Colon (tissue), 2 donors: ENCODE measurements around the gene RIOX2.
"Not testable (repeated sequence)": the region's sequence is repeated elsewhere in the genome, so short reads cannot be mapped to it uniquely, and the experiment has no call there.

Experiments
- FAIRE-seq: peaks from 2 replicates; lab custom pipeline; 2012; peaks lifted over from hg19 to GRCh38; lab: Jason Lieb, UNC
- donor health status: control.
- donor health status: control.

RIOX2 gene

DNA sequence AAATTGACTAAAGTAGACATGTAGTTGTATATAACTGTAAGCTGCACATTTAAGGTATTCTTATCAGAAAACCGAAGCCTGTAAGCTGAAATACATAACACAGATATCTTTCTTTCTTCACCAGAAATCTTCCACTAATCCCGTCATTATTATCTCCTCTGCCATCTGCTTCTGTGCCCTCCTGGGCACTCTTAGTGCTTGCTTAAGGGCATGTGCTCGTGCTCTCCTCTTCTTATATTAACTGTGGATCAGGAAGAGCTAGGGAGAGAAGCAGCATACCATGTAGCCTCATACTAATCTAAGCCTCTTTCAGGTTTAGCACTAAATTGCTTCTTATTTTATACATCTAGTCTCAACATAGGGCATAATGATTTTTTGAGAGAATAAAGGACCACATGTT lies 60.8 kb downstream of the RIOX2 start:
- FAIRE-seq = no peak

DNA sequence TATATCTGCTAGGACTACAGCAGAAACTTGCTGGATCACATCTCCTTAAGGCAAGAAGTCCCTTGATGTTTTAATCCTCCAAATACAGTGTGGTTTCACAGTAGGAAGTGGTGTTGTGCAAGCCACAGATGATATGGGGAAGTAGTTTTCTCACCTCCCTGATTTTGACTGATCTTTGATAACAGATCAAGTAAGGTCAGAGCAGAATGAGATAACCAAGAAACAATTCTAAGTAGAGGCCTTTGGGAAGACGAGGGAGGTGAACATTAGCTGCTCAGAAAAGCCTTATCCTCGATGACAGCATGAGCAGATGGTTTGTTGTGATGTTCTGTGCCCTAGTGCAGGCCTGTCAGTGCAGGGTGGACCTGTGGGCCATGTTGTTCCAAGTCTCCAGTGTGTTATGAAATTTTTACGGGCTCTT lies 61.3 kb downstream of the RIOX2 start:
- no peak for FAIRE-seq

DNA sequence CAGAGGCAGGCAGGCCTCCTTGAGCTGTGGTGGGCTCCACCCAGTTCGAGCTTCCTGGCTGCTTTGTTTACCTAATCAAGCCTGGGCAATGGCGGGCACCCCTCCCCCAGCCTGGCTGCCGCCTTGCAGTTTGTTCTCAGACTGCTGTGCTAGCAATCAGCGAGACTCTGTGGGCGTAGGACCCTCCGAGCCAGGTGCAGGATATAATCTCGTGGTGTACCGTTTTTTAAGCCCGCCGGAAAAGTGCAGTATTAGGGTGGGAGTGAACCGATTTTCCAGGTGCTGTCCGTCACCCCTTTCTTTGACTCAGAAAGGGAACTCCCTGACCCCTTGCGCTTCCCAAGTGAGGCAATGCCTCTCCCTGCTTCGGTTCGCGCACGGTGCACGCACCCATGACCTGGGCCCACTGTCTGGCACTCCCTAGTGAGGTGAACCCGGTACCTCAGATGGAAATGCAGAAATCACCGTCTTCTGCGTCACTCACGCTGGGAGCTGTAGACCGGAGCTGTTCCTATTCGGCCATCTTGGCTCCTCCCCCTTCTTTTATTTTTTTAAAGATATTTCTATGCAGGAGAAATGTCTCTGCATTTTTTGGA lies 61.9 kb downstream of the RIOX2 start:
- FAIRE-seq = not testable (repeated sequence)

DNA sequence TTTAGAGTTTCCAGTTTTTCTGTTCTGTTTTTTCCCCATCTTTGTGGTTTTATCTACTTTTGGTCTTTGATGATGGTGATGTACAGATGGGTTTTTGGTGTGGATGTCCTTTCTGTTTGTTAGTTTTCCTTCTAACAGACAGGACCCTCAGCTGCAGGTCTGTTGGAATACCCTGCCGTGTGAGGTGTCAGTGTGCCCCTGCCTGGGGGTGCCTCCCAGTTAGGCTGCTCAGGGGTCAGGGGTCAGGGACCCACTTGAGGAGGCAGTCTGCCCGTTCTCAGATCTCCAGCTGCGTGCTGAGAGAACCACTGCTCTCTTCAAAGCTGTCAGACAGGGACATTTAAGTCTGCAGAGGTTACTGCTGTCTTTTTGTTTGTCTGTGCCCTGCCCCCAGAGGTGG lies 62.4 kb downstream of the RIOX2 start:
- FAIRE-seq = not testable (repeated sequence)

DNA sequence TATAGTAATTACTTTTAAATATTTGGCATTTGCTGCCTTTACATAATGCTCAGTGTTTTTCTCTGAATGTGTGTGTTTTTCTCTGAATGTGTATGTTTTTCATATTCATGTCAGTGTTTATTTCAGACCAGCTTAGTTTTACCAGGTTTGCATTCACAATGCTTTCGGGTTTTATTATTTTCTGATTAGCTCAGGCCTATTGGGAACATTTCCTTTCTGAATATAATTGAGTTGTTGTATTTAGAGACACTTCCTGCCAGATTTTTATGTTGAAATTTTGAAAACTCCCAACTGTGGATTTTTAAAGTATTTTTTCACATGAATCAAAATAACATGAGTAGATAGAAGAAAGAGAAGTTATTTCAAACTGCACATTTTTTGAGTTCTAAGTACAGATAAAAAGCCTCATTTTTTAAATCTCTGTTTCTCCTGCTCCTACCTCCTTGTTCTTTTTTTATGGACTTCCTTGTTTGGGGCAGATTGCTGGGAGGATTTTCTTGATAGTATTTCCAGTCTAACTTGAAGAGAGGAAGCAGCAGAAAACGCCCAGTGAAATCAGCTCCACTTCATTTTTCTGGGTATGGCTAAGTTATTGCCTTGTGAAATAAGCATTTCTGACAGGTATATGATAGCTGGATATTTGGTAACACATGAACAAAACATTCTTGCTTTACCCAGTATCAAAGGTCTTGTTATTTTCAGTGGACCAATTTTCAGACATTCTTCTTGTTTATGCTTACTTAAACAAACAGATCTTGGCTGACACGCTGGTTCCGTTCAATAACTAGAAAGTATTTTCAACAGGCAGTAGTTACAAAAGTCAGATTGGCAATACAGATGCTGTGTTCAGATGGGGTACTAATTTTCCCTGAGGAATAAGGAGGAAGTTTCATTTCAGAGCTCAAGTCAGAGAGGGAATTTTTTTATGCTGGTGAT lies 70.7 kb downstream of the RIOX2 start:
- no peak for FAIRE-seq

DNA sequence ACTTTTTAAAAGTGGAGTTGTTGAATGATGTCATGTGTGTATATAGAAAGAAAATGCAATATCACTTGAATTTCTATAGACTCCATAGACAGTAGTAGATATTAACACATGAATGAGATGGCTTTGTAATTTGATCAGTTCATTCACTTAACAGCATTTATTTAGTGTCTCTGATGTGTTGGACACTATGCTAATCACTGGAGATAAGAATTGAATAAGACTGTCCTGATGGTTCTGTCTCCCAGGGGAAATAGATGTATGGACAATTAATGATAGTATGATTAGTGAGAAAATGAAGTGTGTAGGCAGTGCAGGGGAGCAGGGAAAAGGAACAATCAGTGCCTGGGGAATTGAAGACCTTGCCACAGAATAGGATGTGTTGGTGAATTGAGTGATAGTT lies 72.9 kb downstream of the RIOX2 start:
- no peak for FAIRE-seq

DNA sequence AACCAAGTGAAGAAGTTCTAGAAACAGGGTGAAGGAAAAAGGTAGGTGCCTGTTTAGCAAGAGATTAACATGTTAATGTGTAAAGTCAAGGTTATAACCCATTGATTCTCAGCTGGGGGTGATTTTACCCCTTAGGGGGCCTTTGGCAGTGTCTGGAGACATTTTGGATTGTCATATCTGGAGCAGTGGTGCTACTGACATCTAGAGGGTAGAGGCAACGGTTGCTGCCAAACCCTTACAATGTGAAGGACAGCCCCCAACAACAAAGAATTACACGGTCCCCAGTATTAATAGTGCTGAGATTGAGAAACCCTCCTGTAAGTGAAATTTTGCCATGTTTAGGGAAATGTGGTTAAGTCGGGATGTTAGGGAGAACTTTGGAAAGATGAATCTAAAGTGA lies 75.7 kb downstream of the RIOX2 start:
- FAIRE-seq = no peak

DNA sequence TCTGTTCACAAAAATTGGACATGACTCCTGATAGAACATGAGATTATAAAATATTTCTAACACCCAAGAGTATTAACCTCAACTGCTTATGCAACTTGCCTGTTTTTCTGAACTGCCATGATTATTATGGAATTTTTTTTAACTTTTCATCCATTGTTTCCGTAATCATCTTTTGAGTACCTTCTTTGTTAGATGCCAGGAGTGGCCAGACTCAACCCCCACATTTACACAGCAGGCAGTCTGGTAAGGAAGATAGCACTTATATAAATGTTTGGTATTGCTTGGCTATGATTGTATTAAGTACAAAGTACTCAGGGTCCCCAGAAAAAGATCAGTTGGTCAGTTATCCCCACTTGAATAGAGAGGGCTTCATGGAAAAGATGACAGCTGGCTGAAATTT lies 76.1 kb downstream of the RIOX2 start:
- no peak for FAIRE-seq

DNA sequence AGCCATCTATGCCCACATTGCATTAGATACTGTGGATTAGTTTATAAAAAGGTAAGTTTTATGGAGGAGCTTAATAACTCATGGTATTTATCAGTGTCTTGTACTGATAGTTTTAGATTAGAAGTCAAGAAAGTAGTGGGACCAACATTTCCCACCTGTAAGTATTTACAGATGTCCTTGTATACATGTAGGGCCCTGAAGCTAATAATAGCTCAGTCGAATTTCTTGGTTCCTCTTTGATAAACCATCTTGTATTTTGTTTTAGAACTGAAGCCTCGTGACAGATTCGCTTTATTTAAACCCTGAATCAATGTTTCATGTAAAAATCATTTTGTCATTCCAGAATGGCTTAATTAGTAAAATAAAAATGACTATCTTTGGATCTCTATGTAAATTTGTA lies 77.0 kb downstream of the RIOX2 start:
- no peak for FAIRE-seq

DNA sequence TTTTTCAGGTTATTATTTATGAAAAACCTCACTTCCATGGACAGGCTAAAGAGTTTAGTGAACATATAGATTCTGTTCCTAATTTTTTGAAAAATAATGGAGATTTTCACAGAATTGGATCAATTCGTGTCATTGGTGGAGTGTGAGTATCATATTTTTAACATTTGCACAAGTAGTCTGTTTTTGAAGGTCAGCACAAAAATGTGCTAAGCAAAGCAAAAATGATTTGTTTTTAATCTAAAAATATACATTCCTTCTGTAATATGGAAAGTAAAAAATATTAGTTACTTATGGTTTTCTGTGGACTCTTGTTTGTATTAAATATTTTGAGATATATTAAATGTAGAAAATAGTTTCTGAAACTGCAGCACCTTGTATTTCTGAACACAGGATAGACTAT lies 79.4 kb downstream of the RIOX2 start:
- FAIRE-seq = no peak
